ENCODE measurements around the gene PPM1L.

- no peak for TF ChIP-seq CTCF (IDR thresholded peaks at IDR 0.05; ENCODE audit: insufficient read depth, low read length)
- TF ChIP-seq REST (IDR thresholded peaks at IDR 0.05; ENCODE audit: insufficient replicate concordance, low read depth): no peak
- TF ChIP-seq POLR2AphosphoS5 (IDR thresholded peaks at IDR 0.05; ENCODE audit: low read depth): no peak
Measured at GRCh38 chr3:161126495-161126894, 370.5 kb downstream of the PPM1L start.
